ENCODE measurements around the gene TMEM182. TPM values are rescaled to one million over a fixed set of nuclear protein-coding genes. Genes with fewer than 3 reads are reported as not detected.
A peak's percentile ranks its signal among the peaks of the same experiment; 100 is the strongest.

The TMEM182 gene
- total RNA-seq, 1 experiment from 2014 or later: 8.3 TPM

DNA sequence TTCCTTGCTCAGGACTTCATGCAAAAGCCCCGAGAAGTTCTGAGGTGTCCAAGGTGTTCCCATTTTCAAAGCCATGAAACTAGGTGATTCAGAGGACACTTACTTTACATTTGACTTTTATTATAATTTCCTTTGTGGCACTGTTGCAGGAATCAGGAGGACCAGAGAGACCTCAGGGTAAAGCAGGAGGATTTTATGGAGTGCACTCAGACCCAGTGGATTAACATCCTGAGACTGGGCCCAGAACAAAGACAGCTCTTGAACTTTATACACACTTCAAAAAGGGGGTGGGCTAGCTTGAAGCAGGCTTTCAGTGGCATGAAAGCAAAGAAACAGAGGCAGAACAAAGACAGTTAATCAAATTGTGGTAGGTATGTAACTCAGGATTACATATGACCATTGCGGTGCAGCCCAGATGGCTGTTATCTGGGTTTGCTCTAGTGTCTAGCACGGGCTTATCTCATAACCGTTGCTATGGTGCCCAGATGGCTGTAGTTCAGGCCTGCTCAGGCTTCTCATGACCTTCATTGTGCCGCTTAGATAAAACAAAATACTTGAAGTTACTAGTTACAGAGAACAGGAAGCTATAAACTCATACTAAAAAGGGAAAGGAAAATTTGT is 39.4 kb downstream of the TMEM182 start:
- no peak for DNase-seq (ENCODE audit: low read depth)

DNA sequence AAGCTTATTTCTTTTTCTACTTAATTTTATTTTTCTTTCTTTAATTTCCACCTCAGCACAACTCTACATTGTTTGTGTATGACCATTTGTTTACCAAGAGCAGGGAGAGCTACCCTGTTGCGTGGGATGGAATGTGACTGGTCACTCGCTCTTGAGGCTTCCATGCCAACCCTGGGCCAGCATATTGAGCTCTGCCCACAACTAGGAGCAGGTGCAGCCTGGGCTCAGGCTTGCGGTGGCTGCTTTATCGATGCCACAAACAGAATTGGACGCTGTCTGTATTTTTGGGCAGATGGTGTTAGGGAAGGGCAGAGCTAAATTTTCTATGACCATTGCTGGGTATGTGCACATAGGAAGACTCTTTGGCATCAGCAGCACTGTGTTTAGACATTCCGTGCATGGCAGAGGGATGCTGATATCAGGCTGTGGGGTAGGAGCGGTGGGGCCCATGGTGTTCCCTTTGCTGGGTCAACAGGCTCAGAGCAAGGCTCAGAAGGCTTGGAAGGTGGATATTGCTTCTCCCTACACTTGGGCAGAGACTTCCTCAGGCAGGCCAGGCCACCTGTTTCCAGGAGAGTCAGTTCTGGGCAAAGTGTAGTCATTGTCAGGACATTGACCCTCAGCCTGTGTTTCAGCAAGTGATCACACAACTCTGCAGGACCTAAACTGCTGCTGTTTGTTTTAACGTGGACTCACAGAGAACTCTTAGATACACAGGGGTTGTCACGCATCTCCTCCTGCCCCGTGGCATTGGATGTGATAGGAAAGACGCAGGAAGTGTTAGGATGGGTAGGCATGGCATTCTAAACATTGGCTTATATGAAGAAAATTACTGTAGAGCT is 40.2 kb downstream of the TMEM182 start:
- no peak for DNase-seq (ENCODE audit: low read depth)

DNA sequence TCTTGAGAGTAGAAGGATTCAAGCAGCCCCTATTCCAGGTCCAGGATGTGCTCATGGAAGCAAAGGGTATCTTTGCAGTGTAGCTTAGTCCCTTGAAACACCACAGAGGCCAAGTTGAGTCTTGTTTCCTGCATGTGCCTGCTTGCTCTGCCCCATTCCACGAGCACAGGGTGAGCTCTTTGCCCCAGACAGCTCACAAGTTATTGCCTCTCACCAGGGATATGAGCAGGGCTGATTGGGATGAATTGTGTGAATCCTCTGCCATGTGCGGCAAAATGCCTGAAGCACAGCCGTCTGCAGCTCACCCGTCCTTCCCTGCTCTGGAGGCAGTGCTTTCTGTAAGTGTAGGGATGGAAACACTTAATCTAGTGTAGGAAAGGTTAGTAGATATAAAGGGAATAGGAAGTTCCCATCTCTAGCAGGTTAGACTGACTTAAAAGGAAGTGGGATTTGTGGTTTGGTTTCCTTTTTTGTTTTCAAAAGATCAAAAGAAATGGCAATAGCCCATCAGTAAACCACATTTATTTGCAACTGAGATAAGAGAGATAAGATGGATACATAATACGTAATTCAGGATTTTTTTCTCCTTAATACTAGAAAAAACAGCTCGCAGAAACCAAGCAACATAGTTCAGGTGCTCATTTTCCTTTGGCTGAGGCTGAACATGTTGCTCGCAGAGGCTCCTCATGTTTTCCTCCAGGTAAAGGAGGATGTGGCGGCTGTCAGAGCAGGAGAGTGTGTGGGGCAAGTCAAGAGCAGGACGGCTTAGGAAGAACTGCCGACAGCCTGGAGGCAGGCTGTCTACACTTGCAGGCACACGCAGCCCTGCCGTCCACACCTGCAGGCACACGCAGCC is 41.4 kb downstream of the TMEM182 start:
- peak; percentile 4 for DNase-seq (ENCODE audit: low read depth)

DNA sequence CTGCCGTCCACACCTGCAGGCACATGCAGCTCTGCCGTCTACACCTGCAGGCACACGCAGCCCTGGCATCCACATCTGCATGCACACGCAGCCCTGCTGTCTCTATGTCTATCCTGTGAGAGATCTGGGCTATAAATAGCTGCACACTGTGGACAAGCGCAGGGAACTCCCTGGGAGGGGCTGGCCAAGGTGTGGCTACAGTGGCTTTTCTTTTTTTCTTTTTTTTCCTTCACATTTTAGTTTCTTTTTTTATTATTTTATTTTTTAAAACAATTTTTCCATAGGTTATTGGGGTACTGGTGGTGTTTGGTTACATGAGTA is 42.0 kb downstream of the TMEM182 start:
- DNase-seq (ENCODE audit: low read depth): no peak

DNA sequence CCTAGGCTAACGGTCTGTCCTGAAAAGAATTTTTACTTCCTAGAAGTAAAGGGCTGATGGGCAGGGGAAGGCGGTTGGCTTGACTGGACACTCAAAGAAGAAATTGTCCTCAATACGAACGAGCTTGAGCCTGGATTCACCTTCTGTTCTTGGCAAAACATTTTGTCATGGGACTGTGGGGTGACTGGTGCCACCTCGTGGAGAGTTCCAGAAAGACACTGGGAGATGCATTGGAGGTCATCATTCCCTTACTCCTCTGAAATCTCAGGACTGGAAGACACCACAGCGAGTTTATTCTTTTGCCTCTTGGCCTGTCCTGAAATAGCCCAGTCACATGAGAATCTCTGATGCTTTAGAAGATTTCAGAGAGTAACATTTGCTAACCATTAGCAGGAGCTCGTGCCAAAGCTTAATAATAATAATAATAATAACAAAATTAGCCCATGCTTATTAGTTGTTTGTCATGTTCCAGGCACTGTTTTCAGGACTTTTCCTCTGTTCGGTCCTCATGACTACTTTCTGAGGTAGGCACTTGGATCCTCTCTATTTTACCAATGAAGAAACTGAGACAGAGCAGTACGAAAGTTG is 44.5 kb downstream of the TMEM182 start:
- DNase-seq (ENCODE audit: low read depth): peak; percentile 74

DNA sequence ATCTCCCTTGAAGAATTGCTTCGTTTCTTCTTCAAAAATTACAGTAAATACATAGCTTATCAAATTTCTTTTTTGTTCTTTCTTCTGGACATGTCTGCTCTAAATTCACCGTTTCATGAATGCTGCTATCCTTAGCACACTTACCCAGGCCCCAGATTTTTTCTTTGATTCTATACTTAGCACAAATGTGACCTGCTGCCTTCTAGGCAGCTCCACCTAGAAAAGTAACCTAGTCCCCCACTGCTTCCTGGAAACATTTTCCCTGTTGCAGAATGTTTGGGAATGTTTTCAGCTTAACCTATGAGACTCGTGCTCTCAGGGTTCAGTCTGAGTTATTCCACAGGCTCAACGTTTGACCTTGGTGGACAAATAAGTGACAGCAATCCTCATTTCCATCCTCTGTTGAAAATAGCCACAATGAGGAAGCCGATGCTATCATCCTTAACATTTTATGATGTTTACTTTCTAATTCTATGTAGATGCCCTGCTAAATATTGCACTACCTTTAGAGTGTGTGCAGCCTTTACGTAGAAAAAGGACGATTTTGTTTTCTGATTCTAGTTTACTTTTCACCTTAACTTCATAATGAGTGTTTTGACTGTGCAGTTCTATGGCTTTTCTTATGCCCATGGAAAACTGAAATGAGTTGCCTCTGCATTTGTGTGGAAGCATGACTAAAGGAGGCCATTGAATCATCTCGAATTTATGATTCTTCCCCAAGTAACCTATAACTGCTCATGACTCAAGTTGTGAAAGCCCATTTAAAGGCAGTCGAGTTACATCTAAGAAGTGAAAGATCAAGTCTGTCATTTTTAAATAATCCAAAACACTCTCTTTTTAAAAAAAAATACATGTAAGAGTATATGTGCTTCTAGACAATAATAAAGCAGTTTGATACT is 47.7 kb downstream of the TMEM182 start:
- no peak for DNase-seq (ENCODE audit: low read depth)

DNA sequence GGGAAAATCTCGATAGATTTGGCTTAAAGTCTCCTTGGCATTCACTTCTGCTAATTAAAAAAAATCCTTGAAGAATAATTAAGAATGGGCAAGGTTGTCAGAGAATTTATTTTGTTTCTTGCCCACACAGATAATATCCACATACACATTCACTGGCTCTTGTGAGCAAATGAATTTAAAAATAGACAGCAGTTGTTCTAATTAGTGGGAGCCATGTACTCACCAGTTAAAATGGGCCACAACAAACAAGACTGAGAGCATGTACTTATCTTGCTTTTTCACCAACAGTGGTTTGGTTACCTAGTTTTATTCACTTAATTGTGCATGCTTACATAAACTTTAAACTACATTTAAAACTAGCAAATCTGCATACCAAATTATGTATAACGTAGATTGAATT is 53.5 kb downstream of the TMEM182 start:
- no peak for DNase-seq (ENCODE audit: low read depth)

DNA sequence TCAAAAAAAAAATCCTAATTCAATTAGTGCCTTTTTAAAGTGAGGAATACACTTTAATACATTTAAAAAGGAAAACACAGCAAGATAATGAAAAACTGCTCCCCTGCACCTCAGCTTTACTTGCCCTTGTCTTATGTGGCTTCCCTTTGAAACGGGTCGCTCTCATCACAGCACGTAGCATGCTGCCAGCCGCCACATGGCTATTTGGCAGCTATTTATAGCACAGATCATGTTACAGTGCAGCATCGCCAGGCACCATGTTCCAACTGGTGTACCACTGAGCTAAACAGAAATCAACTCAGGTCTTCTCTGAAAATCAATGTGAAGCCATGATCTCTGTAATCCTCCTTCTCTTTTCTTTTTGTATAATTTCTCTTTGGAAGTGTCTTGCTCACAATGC is 65.1 kb downstream of the TMEM182 start:
- DNase-seq (ENCODE audit: low read depth): peak; percentile 16

DNA sequence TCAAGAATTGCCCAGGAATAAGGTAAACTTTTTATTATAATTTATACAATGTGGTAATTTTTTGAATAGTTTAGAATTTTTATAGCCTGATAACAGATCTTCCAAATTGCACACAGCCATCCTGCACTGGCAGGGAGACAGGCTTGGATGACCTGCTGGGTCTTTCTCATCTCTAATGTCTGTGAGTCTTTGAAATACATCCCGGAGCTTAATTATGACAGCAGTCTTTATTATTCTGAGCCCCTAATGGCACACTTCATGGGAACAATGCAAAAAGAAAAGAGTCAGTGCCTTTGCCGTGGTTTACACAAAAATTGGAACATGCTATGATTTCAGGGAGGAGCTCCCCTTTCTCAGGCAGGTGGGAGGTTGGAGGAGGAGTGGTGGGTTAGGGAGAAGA is 71.0 kb downstream of the TMEM182 start:
- no peak for DNase-seq (ENCODE audit: low read depth)

DNA sequence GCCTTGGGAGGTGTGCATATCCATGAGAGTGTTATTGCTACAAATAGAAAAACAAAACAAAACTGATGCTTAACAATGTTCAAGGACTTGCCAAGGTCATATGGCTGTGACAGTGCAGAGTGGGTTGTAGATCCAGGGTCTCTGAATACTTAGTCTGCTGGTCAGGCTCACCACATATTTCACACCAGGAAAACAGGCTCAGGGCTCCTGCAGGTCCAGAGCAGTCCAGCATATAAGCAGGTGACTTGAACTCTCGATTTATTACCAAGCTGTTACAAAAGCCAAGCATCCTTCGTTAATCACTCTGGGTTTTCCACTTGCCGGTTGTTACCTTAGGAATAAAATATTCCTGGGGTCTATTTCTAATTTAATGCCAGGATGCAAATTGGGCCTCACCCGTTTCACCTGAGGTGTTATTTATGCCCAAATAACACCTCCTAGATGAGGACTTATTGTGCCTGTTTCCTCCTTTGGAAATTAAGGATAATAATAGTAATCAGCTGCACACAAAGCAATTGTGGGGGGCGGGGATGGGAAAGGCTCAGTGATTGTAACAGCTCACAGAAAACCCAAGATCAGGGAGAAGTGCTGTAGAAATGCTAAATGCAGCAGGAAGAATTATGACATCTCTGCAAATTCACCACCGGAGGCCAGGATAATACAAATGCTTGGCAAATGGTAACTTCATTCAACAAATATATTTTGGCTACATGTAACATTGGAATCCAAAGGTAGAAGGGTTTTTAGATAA is 72.9 kb downstream of the TMEM182 start:
- DNase-seq (ENCODE audit: low read depth): no peak

DNA sequence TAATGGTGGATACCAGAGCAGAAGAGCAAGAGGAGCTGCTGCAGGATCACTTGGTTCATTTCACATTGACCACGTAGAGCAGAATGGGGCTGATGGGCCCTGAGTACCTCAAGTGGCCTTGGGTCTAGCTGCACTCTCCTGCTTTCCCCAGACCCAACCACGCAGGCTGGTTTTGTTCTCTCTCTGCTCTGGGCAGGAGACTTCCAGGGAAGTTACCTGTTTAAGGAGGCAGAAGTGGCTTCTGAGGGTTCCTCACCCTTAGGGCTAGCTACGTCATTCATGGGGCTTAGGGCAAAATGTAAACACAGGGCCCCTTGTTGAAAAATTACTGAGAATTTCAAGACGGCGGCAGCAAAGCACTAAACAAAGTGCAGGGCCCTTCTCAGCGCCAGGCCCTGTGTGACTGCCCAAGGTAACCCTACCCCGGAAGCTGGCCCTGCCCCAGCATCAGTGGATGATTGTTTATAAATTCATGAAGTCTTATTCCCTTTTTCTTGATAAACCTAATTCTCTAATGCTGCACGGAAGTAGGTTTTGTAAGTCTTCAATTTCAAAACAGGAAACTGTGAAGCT is 75.9 kb downstream of the TMEM182 start:
- DNase-seq (ENCODE audit: low read depth): no peak

DNA sequence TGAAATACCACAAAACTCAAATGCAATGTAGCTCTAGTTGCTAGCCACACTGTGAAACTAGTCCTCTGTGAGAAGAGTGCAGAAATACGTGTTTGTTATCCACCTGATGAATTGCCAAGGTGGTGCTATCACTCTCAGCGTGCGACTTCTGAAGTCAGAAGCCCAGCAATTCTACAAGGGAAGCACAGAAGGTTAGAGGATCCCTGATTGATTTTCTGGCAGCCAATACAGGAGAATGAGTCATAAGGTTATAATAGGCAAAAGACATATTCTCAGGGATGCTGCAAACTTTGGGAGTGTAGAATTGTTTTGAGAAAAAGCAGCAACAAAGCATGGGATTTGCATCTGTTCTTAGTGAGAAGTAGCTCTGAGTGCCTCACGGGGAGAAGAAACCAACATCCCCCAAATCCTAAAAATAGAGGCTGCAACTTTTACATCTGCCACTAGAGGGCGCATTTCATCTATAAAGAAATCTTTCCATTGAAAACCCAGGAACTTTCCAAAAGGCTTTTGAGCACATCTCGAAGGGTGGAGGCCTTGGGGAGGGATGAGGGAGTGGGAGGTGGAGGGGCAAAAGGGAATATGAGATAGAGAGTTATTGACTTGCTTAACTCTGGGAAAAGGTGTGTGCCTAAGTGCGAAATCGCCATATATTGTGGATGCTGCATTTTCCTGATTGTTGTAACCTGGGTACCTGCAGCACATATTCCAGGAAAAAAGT is 78.0 kb downstream of the TMEM182 start:
- peak; percentile 42 for DNase-seq (ENCODE audit: low read depth)

DNA sequence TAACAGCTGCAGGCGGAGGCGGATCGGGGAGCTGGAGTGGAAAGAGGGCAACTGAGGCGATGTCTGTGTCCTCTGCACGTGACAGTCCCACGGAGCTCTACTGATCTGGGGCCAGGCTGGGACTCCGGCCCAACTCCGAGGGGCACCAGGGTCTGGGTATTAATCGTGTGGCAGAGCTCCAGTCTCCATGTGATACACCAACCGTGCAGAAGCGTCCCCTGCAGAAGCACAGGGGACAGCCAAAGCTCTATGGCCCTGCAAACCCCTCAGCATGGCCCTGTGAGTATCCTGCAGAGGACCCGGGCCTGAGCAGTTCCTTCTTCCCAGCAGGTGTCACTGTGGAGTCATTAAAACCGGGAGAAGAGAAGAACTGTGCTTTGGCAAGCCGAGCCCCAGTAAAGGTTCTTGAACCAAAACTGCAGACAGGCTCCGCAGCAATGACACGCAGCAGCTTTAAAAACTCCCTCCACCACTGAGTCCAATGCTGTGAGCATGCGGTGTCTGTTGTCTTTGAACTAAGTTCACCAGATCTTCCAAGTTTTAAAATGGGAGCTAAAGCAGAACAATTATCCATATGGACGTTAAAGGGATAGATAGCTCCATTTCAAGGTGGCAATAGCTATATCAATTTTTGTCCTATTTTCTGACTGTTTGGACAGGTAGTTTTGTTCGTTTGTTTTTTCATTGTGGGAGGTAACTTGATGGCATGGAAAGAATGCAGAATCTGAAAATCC is 79.4 kb downstream of the TMEM182 start:
- DNase-seq (ENCODE audit: low read depth): peak; percentile 46

DNA sequence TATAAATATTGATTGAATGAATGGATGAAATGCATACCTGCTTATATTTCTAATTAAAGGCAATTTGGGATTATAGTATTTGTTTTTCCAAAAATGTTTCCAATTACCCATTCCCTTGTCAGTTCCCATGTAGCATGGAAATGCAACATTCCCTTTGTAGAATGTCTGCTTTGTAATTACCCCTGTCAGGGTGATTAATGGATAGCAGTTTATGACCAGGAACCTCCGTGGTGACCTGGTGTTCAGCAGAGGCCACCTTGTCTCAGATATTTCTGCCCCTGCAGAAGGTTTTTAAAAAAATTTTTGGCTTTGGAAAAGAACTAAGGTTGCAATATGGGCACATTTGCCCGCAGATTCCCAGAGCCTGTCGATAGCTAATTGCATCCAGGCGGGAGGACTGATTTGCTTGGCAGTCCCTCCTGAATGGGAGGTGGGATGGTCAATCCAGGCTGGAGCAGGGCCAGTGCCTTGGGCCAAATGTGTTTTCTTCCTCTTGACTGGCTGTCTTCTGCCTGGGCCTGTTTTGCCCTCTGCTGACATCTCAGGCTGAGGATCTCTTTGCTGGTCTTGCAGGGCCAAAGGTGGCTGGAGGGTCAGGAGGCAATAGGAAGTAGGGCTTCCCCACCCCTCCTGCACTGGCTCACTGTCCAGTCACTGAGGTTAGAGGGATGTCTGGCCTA is 82.1 kb downstream of the TMEM182 start:
- DNase-seq (ENCODE audit: low read depth): no peak

DNA sequence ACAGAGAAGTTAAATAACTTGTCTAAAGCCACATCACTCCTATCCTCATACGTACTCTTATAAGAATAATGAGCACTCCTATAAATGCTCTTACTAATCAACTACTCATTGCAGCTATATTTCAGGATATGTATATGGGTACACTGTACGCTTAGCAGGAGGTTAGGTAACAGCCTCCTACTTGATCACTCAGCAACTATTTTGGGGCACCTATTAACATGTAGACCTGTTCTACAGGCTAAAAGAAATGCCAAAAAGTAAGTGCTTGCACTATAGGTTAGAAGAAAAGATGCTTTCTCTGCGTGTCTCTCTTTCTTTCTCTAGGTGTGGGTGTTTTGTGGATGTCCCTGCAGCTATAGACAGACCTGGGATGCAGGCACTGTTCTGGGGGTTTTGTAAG is 83.1 kb downstream of the TMEM182 start:
- no peak for DNase-seq (ENCODE audit: low read depth)

DNA sequence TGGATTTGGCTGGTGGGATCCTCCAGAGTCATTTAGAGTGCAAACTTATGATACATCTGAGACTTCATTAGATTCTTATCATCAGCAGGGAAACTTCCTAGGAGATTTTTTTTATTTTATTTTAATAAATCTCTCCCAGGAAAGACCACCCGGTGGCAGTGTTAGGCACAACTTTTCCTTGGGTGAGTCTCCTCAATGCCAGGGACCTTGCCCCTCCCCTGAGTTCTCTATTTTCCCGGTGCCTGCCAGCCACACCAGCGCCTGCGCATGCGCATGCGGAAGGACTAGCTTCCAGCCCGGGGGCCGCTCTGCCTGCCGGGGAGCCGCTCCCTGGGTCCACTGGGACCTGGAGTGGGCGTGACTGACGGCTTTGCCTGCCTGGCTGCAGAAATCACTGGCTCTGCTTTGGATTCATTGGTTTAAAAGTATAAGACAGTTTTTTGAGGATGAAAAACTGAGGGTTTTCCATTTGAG is 86.6 kb downstream of the TMEM182 start:
- peak; percentile 83 for DNase-seq (ENCODE audit: low read depth)

DNA sequence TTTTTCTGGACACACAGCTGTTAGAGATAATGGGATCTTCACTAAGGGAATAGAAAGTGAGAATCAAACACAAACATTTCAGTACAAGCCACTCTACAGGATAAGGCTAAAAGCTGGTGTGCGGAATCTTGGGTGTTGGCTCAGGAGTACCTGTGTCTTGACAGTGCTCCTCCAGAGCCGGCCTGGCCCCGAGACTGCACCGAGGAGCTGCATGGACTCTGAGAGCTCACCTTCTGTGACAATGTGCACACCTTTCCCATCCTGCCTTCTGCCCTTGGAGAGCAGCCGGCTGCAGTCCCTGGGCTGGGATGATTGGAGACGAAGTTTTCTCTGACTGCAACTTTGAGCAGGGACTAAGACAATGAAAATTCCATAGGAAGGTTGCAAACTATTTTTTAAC is 89.1 kb downstream of the TMEM182 start:
- no peak for DNase-seq (ENCODE audit: low read depth)

DNA sequence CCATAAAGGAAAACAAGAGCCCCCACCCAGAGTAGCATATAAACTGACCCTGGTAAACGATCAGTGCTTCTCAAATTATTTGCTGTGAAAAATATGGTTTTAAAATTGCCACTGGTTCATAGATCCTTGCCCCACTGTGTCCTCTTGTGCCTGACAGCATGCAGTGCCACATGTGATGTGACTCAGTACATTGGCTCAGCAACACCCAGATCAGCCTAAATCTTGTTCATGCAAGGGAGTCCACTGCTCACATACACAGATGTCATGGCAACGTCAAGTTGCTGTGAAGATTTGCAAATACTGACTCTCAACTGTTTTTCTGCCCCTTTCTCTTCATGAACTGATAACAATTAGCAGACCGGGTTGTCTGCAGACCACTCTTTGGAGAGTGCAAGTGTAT is 91.0 kb downstream of the TMEM182 start:
- no peak for DNase-seq (ENCODE audit: low read depth)

Measured in HT1080 (cell line).